ENCODE results near the gene UBE2J2. TPM values are rescaled to one million over a fixed set of nuclear protein-coding genes. Genes with fewer than 3 reads are reported as not detected.
A peak's percentile ranks its signal among the peaks of the same experiment; 100 is the strongest.
"Not testable (repeated sequence)": the region's sequence is repeated elsewhere in the genome, so short reads cannot be mapped to it uniquely, and the experiment has no call there.

Gene UBE2J2
- total RNA-seq, 6 experiments from 2014 or later, result 56.2 to 67.9 (median 61.1) TPM

DNA sequence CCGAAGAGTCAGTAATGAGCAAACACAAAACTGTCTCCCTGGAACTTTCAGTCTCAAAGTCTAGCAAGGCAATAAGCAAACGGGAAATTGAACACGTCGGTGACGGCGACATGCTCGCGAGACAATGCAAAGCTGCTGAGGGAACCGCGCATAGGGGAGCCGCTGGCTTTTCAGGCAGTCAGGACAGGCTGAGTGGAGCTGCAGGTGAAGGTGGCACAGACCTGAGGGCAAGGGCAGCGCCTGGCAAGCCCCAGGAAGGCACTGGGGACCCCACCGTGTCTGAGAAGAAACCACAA lies 45.9 kb upstream of the UBE2J2 start:
- H3K4me1 Mint-ChIP-seq (ENCODE audit: low read depth), result peaks cover 45% of the 10 kb centered on the region
- H3K9me3 Mint-ChIP-seq, result no peaks in the 10 kb centered on the region
- H3K27ac Mint-ChIP-seq, result peak overlapping the region; percentile 91
- H3K27me3 Mint-ChIP-seq (ENCODE audit: insufficient read depth), result peaks cover 18% of the 10 kb centered on the region
- H3K4me3 Mint-ChIP-seq, result no peak overlapping the region
- H3K36me3 Mint-ChIP-seq (ENCODE audit: low read depth), result peaks cover 9% of the 10 kb centered on the region
- no peak for DNase-seq
- TF ChIP-seq, protein P1, sequence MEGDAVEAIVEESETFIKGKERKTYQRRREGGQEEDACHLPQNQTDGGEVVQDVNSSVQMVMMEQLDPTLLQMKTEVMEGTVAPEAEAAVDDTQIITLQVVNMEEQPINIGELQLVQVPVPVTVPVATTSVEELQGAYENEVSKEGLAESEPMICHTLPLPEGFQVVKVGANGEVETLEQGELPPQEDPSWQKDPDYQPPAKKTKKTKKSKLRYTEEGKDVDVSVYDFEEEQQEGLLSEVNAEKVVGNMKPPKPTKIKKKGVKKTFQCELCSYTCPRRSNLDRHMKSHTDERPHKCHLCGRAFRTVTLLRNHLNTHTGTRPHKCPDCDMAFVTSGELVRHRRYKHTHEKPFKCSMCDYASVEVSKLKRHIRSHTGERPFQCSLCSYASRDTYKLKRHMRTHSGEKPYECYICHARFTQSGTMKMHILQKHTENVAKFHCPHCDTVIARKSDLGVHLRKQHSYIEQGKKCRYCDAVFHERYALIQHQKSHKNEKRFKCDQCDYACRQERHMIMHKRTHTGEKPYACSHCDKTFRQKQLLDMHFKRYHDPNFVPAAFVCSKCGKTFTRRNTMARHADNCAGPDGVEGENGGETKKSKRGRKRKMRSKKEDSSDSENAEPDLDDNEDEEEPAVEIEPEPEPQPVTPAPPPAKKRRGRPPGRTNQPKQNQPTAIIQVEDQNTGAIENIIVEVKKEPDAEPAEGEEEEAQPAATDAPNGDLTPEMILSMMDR (IDR thresholded peaks at IDR 0.05), result no peak

- H3K27ac Mint-ChIP-seq, result peak overlapping the region; percentile 91
- H3K9me3 Mint-ChIP-seq, result no peaks in the 10 kb centered on the region
- TF ChIP-seq, protein P1 (IDR thresholded peaks at IDR 0.05), result 0 out of 2 replicates have a peak, but pooled peaks have one; percentile 11
- no peak for DNase-seq
- no peak overlapping the region for H3K4me3 Mint-ChIP-seq
- H3K27me3 Mint-ChIP-seq (ENCODE audit: insufficient read depth), result peaks cover 18% of the 10 kb centered on the region
- peaks cover 45% of the 10 kb centered on the region for H3K4me1 Mint-ChIP-seq (ENCODE audit: low read depth)
- H3K36me3 Mint-ChIP-seq (ENCODE audit: low read depth), result peaks cover 9% of the 10 kb centered on the region
Measured at GRCh38 chr1:1318777-1319645, 45.4 kb upstream of the UBE2J2 start.

DNA sequence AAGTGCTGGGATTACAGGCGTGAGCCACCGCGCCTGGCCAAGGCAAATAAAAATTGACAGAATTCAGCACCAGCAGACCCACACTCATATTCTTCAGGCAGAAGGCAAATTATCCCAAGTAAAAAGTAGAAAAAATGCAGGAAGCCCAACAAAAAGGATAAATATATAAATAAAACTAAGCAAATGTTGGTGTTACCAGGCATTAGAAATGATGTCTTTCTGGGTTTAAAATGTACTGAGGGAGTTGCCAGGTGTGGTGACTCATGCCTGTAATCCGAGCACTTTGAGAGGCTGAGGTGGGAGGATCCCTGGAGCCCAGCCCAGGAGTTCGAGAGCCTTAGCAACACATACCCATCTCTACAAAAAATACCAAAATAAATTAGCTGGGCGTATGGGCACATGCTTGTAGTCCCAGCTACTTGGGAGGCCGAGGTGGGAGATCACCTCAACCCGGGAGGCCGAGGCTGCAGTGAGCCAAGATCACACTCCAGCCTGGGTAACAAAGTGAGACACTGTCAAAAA lies 44.5 kb upstream of the UBE2J2 start:
- H3K27me3 Mint-ChIP-seq (ENCODE audit: insufficient read depth), result peaks cover 13% of the 10 kb centered on the region
- peak overlapping the region; percentile 9; the same call in 1 of the 2 replicates for H3K4me3 Mint-ChIP-seq
- peak overlapping the region; percentile 91 for H3K27ac Mint-ChIP-seq
- TF ChIP-seq, protein P1 (IDR thresholded peaks at IDR 0.05), result no peak
- peak; percentile 95 for DNase-seq
- peaks cover 5% of the 10 kb centered on the region; the same call in 1 of the 2 replicates for H3K36me3 Mint-ChIP-seq (ENCODE audit: low read depth)
- no peaks in the 10 kb centered on the region for H3K9me3 Mint-ChIP-seq
- H3K4me1 Mint-ChIP-seq (ENCODE audit: low read depth), result peaks cover 38% of the 10 kb centered on the region

- peaks cover 15% of the 10 kb centered on the region for H3K27me3 Mint-ChIP-seq (ENCODE audit: insufficient read depth)
- peak overlapping the region; percentile 23; the same call in 1 of the 2 replicates for H3K4me3 Mint-ChIP-seq
- peak overlapping the region; percentile 78 for H3K27ac Mint-ChIP-seq
- H3K36me3 Mint-ChIP-seq (ENCODE audit: low read depth), result peaks cover 5% of the 10 kb centered on the region; the same call in 1 of the 2 replicates
- DNase-seq, result no peak
- TF ChIP-seq, protein P1 (IDR thresholded peaks at IDR 0.05), result no peak
- H3K4me1 Mint-ChIP-seq (ENCODE audit: low read depth), result peaks cover 31% of the 10 kb centered on the region
- no peaks in the 10 kb centered on the region for H3K9me3 Mint-ChIP-seq
Measured at GRCh38 chr1:1317420-1317819, 43.8 kb upstream of the UBE2J2 start.

DNA sequence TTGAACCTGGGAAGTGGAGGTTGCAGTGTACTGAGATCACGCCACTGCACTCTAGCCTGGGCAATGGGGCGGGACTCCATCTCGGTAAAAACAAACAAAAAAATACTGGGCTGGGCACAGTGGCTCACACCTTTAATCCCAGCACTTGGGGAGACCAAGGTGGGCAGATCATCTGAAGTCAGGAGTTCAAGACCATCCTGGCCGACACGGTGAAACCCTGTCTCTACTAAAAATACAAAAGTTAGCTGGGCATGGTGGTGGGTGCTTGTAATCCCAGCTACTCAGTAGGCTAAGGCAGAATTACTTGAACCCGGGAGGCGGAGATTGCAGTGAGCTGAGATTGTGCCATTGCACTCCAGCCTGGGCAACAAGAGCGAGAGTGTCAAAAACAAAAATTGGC lies 42.5 kb upstream of the UBE2J2 start:
- H3K4me3 Mint-ChIP-seq, result not testable (repeated sequence)

GRCh38 chr1:1315435-1315954 lies 41.8 kb upstream of the UBE2J2 start:
- no peak overlapping the region for H3K4me3 Mint-ChIP-seq
- no peak overlapping the region; the same call in 1 of the 2 replicates for H3K27ac Mint-ChIP-seq
- H3K9me3 Mint-ChIP-seq, result no peaks in the 10 kb centered on the region
- H3K4me1 Mint-ChIP-seq (ENCODE audit: low read depth), result peaks cover 25% of the 10 kb centered on the region
- peaks cover 15% of the 10 kb centered on the region for H3K27me3 Mint-ChIP-seq (ENCODE audit: insufficient read depth)
- peaks cover 5% of the 10 kb centered on the region; the same call in 1 of the 2 replicates for H3K36me3 Mint-ChIP-seq (ENCODE audit: low read depth)
- DNase-seq, result no peak
- TF ChIP-seq, protein P1 (IDR thresholded peaks at IDR 0.05), result no peak

More for the DNA sequence above, 42.5 kb upstream of the UBE2J2 start:
- H3K4me1 Mint-ChIP-seq (ENCODE audit: low read depth), result peaks cover 25% of the 10 kb centered on the region
- H3K27me3 Mint-ChIP-seq (ENCODE audit: insufficient read depth), result peaks cover 15% of the 10 kb centered on the region
- DNase-seq; H3K9me3 Mint-ChIP-seq; H3K36me3 Mint-ChIP-seq (ENCODE audit: low read depth): not testable (repeated sequence)
- H3K27ac Mint-ChIP-seq, result peak overlapping the region; percentile 42; the same call in 1 of the 2 replicates

Data from HFFc6 (cell line).